GM15510 (cell line): Measurements from ENCODE around the gene SPRED3.

Source experiments
- POLR2A ChIP-seq: IDR thresholded peaks from 3 replicates; pipeline ENCODE4 v1.6.1; 2011; ENCODE audit warnings: borderline replicate concordance; ENCODE audit not compliant: insufficient read length; ENCODE audit errors: extremely low read depth

Gene SPRED3

GRCh38 chr19:38400361-38400760, 11.9 kb downstream of the SPRED3 start:
- no peak for TF ChIP-seq POLR2A

- no peak for TF ChIP-seq POLR2A
Measured at GRCh38 chr19:38401148-38401547, 12.7 kb downstream of the SPRED3 start.

- peak; percentile 14 for TF ChIP-seq POLR2A
Measured at GRCh38 chr19:38402623-38402966, 14.1 kb downstream of the SPRED3 start.

GRCh38 chr19:38402967-38403674, 14.6 kb downstream of the SPRED3 start, which contains the start of gene FAM98C:
Gene FAM98C (plus strand): TSS chr19:38403093. CDS start chr19:38403154, 61 bp downstream.
- peak; percentile 47 for TF ChIP-seq POLR2A

DNA sequence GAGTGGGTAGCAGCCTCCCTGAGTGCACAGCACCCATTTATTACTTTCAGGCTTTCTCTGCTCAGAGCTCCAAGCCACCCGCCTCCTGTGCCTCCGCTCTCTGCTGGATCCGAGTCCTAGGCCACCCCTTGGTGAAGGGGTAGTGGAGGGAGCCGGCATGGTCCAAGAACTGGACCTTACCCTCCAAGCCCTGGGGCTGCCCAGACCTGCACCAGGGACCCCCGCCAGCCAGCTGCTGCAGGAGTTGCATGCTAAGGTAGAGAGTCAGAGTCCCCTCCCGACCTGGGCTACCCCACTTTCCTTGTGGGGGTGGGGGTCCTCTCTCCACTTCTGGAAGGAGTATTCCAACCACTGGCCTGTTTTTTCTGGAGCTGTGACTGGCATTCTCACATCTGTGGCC, 16.4 kb downstream of the SPRED3 start:
- no peak for TF ChIP-seq POLR2A

DNA sequence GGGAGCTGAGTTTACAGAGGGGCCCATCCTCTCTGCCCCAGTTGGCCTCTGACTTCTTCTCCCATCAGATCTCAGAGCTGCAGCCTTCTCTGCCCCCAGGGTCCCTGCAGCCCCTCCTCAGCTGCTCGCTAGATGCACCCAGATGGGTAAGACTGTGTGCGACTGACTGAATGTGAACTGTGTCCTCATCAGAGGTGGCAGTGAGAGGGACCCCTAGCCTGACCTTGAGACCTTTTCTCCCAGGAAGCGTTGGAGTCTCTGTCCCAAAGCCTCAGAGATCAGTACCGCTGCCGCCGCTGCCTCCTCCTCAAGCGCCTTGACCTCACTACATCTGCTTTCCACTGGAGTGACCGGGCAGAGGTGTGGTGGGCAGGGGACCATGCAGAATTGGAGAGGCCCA, 16.8 kb downstream of the SPRED3 start:
- no peak for TF ChIP-seq POLR2A

GRCh38 chr19:38409631-38410133, 21.2 kb downstream of the SPRED3 start:
- TF ChIP-seq POLR2A: no peak

DNA sequence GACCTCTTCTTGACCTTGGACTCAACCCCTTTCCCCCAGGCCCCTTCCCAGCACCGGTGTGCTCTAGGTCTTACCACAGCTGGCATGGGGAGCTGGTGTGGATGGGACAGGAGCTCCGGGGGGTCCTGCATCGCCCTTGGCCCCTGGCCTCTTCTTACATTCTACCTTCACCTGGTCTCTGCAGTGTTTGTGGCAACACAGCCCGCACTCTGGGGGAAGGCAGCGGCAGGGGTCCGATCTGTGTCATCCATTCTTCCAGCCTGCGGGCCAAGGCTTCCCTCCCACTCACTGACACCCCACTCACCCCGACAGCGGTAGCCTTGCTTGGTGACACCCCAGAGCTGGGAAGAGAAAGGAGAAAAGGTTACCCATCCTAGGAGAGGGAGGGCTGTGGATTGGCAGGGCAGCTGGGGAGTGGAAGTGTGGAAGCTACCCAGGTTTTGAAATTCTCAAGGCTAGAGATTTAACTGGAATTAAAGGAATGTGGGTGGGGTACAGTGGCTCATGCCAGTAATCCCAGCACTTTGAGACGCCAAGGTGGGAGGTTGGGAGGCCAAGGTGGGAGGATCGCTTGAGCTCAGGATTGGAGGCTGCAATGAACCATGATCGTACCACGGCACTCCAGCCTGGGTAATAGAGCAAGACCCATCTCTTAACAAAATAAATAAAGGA, 22.7 kb downstream of the SPRED3 start:
- no peak for TF ChIP-seq POLR2A

- no peak for TF ChIP-seq POLR2A
Measured at GRCh38 chr19:38412491-38412890, 24.0 kb downstream of the SPRED3 start.

DNA sequence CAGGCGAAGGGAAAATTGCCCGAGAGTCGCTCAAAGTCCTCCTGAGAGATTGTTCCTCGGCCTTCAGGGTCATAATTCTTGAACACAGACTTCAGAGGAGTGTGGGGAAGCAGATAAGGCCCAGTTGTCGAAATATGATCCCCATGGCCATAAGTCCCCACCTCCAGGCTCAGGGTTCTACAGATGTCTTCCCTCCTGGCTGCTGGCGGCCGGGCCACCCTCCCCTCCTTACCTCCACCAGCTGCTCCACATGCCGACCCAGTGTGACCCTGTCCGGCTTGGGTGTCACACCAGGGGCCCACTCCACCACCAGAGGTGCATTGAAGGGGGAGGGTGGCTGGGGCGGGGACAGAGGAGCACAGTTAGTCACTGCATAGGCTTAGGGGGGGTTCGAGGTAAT, 24.5 kb downstream of the SPRED3 start:
- no peak for TF ChIP-seq POLR2A

DNA sequence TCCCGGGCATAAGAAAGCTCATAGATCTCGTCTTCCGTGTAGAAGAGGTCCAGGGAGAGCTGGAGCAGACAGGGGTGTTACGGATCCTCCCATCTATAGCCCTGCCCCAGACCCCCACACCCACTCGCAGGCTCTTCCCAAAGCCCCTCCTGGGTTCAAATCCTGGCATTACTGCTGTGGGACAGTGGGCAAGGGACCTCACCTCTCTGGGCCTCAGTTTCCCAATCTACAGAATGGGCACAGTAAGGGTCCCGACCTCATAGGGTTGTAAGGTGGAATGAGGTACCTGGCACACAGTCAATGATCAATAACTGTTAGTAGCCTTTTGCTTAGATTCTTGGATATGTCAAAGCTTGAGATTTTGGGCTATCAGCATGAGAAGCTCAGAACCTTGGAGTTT, 24.9 kb downstream of the SPRED3 start:
- no peak for TF ChIP-seq POLR2A

GRCh38 chr19:38417146-38417543, 28.6 kb downstream of the SPRED3 start:
- no peak for TF ChIP-seq POLR2A

DNA sequence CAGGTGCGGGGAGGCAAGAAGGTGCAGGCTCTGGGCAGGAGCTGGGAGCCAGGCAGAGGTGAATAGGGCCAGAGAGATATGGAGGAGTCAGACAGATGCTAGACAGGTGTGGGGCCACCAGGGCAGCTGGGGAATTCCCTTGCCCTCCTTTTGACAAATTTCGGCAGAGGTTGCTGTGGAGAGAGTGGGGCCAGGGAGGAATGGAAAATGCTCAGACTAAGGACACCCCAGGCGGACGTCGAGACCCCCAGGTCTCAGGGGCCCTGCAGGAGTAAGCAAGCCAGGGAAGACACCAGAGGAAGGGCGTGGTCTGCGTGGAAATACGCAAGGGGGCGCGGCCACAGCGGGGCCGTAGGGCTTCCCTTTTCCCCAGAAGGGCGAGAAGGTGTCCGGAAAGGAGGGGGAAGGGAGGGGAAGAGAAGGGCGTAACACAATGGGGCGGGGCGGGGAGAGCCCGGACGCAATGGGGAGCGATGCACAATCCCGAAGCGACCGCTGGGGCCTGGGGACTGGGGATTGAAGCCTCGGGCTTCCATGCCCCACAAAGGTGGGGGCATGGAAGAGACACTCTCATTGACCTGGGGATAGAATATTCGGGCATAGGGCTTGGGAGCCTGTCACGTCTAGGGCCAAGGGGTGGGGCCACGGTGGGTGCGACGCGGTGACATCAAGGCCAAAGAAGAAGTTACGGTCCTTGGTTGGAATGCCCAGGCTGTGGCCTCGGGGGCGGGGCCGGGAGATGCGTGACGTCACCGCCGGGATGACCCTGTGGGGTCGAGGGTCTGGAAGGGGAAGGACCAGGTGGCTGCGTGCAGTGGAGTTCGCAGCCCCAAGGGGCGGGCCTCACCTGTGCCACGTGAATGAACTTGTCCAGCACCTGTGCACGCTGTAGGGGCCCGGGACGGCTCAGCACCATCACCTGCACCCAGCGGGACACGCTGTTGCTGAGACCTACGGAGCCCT, 29.3 kb downstream of the SPRED3 start:
- no peak for TF ChIP-seq POLR2A

- TF ChIP-seq POLR2A: no peak
Measured at GRCh38 chr19:38420935-38421334, 32.4 kb downstream of the SPRED3 start.

DNA sequence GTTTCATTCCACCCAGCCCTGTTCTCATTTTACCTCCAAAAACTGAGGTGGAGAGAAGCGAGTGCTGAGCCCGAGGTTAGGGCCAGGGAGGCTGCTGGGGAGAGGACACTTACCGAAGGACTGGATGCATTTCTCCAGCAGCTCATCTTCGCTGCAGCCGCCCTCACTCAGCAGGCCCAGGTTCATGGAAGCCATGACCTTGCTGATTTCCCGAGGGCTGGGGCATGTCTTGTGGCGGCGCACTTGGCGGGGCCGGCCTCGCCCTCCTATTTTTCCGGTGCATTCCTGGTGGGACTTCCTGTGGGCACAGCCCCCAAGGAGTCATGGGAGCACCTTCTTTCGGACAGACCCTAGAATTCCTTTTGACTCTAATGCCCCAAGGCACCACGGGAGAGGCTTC, 33.4 kb downstream of the SPRED3 start:
- TF ChIP-seq POLR2A: no peak

DNA sequence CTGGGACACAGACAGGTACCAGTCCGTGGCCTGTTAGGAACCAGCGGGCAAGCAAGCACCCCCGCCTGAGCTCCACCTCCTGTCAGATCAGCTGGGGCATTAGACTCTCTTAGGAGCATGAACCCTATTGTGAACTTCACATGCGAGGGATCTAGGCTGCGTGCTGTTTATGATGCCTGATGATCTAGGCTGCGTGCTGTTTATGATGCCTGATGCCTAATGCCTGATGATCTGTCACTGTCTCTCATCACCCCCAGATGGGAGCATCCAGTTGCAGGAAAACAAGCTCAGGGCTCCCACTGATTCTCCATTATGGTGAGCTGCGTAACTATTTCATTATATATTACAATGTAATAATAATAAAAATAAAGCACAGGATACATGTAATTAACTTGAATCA, 33.9 kb downstream of the SPRED3 start:
- TF ChIP-seq POLR2A: no peak

DNA sequence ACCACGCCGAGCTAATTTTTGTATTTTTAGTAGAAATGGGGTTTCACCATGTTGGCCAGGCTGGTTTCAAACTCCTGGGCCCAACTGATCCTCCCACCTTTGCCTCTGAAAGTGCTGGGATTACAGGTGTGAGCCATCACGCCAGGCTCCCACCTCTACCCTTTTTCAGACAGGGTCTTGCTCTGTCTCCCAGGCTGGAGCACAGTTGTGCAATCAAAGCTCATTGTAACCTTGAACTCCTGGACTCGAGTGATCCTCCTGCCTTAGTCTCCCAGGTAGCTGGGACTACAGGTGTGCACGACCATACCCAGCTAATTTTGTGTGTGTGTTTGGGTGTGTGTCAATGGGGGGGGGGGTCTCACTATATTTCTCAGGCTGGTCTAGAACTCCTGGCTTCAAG, 35.8 kb downstream of the SPRED3 start:
- no peak for TF ChIP-seq POLR2A
